ENCODE measurements around the gene TST.
"Not testable (repeated sequence)": the region's sequence is repeated elsewhere in the genome, so short reads cannot be mapped to it uniquely, and the experiment has no call there.

The TST gene

GRCh38 chr22:37002633-37003032, 16.6 kb downstream of the TST start:
- no peaks in the 10 kb centered on the region for H3K36me3 Mint-ChIP-seq
- H3K27ac Mint-ChIP-seq: no peak overlapping the region
- no peak overlapping the region for H3K4me3 Mint-ChIP-seq
- ATAC-seq (replicated peaks) (no peak), DNase-seq (no peak)
- H3K27me3 Mint-ChIP-seq: peaks cover 31 to 43% of the 10 kb centered on the region in 2 donors
- peaks cover 0 to 1% of the 10 kb centered on the region in 2 donors for H3K9me3 Mint-ChIP-seq
- H3K4me1 Mint-ChIP-seq: no peaks in the 10 kb centered on the region

- Mint-ChIP-seq H3K4me3 (no peak overlapping the region), H3K4me1 (no peaks in the 10 kb centered on the region), H3K27ac (no peak overlapping the region), H3K27me3 (peaks cover 28 to 37% of the 10 kb centered on the region in 2 donors), H3K36me3 (no peaks in the 10 kb centered on the region), H3K9me3 (peaks cover 0 to 1% of the 10 kb centered on the region in 2 donors)
- no peak for DNase-seq
- no peak for ATAC-seq (replicated peaks)
These were observed 17.4 kb downstream of the TST start for GRCh38 chr22:37001826-37002225.

- Mint-ChIP-seq H3K27ac (no peak overlapping the region), H3K4me1 (no peaks in the 10 kb centered on the region), H3K4me3 (no peak overlapping the region), H3K27me3 (peaks cover 20 to 32% of the 10 kb centered on the region in 2 donors), H3K36me3 (no peaks in the 10 kb centered on the region), H3K9me3 (peaks cover 0 to 1% of the 10 kb centered on the region in 2 donors)
- DNase-seq (no peak), ATAC-seq (replicated peaks) (no peak)
These were observed 18.3 kb downstream of the TST start for GRCh38 chr22:37000676-37001534.

- no peaks in the 10 kb centered on the region for H3K36me3 Mint-ChIP-seq
- H3K27me3 Mint-ChIP-seq: peaks cover 25 to 30% of the 10 kb centered on the region in 2 donors
- DNase-seq (no peak), ATAC-seq (replicated peaks) (no peak)
- no peaks in the 10 kb centered on the region for H3K4me1 Mint-ChIP-seq
- no peaks in the 10 kb centered on the region for H3K9me3 Mint-ChIP-seq
- no peak overlapping the region for H3K4me3 Mint-ChIP-seq
- no peak overlapping the region for H3K27ac Mint-ChIP-seq
These were observed 19.8 kb downstream of the TST start for GRCh38 chr22:36999463-36999862.

- no peaks in the 10 kb centered on the region for H3K9me3 Mint-ChIP-seq
- no peak for ATAC-seq (replicated peaks)
These were observed 20.5 kb downstream of the TST start for GRCh38 chr22:36998620-36999351.

GRCh38 chr22:36997746-36998145, 21.5 kb downstream of the TST start:
- DNase-seq (no peak), ATAC-seq (replicated peaks) (no peak)
- no peak overlapping the region for H3K4me3 Mint-ChIP-seq
- H3K27ac Mint-ChIP-seq: no peak overlapping the region
- H3K9me3 Mint-ChIP-seq: no peaks in the 10 kb centered on the region
- H3K4me1 Mint-ChIP-seq: no peaks in the 10 kb centered on the region
- H3K27me3 Mint-ChIP-seq: peaks cover 20 to 21% of the 10 kb centered on the region in 2 donors
- no peaks in the 10 kb centered on the region for H3K36me3 Mint-ChIP-seq

More at GRCh38 chr22:36998620-36999351, 20.5 kb downstream of the TST start:
- Mint-ChIP-seq H3K4me1 (no peaks in the 10 kb centered on the region), H3K27ac (no peak overlapping the region), H3K36me3 (no peaks in the 10 kb centered on the region), H3K27me3 (peaks cover 22 to 26% of the 10 kb centered on the region in 2 donors), H3K4me3 (no peak overlapping the region)
- no peak for DNase-seq

- peaks cover 0 to under 1% of the 10 kb centered on the region in 2 donors for H3K9me3 Mint-ChIP-seq
- no peak for DNase-seq
- ATAC-seq (replicated peaks): no peak
- H3K36me3 Mint-ChIP-seq: no peaks in the 10 kb centered on the region
- H3K27ac Mint-ChIP-seq: no peak overlapping the region
- H3K4me1 Mint-ChIP-seq: no peaks in the 10 kb centered on the region
- H3K27me3 Mint-ChIP-seq: peaks cover 47 to 58% of the 10 kb centered on the region in 2 donors
- no peak overlapping the region for H3K4me3 Mint-ChIP-seq
These were observed 28.0 kb downstream of the TST start for GRCh38 chr22:36991206-36991605.

- Mint-ChIP-seq H3K4me3 (no peak overlapping the region), H3K4me1 (no peaks in the 10 kb centered on the region), H3K27ac (no peak overlapping the region), H3K27me3 (peaks cover 45 to 55% of the 10 kb centered on the region in 2 donors), H3K36me3 (no peaks in the 10 kb centered on the region), H3K9me3 (peaks cover 3% of the 10 kb centered on the region in 2 donors)
- DNase-seq (no peak), ATAC-seq (replicated peaks) (no peak)
These were observed 28.8 kb downstream of the TST start for GRCh38 chr22:36990457-36990856.

- not testable (repeated sequence) for H3K27ac Mint-ChIP-seq; H3K4me3 Mint-ChIP-seq; ATAC-seq (replicated peaks); H3K4me1 Mint-ChIP-seq; H3K9me3 Mint-ChIP-seq; H3K36me3 Mint-ChIP-seq; DNase-seq
- peaks cover 46 to 47% of the 10 kb centered on the region in 2 donors for H3K27me3 Mint-ChIP-seq
These were observed 30.2 kb downstream of the TST start for GRCh38 chr22:36989012-36989411.

GRCh38 chr22:36988075-36988832, 31.0 kb downstream of the TST start:
- Mint-ChIP-seq H3K27ac (no peak overlapping the region), H3K4me1 (no peaks in the 10 kb centered on the region), H3K4me3 (no peak overlapping the region)

GRCh38 chr22:36986242-36986821, 32.9 kb downstream of the TST start:
- Mint-ChIP-seq H3K27me3 (peaks cover 43 to 51% of the 10 kb centered on the region in 2 donors), H3K27ac (no peak overlapping the region), H3K4me1 (peaks cover 0 to 1% of the 10 kb centered on the region in 2 donors), H3K36me3 (peaks cover 0 to 1% of the 10 kb centered on the region in 2 donors), H3K4me3 (no peak overlapping the region), H3K9me3 (peaks cover 3% of the 10 kb centered on the region in 2 donors)
- ATAC-seq (replicated peaks) (no peak), DNase-seq (no peak)

More at GRCh38 chr22:36988075-36988832, 31.0 kb downstream of the TST start:
- Mint-ChIP-seq H3K36me3 (peaks cover 0 to 1% of the 10 kb centered on the region in 2 donors), H3K9me3 (peaks cover 3% of the 10 kb centered on the region in 2 donors), H3K27me3 (peaks cover 43 to 45% of the 10 kb centered on the region in 2 donors)
- no peak for ATAC-seq (replicated peaks)
- DNase-seq: no peak

GRCh38 chr22:36985211-36985889, 33.9 kb downstream of the TST start:
- DNase-seq: no peak
- Mint-ChIP-seq H3K27me3 (peaks cover 34 to 42% of the 10 kb centered on the region in 2 donors), H3K9me3 (peaks cover 3% of the 10 kb centered on the region in 2 donors), H3K36me3 (peaks cover 0 to 1% of the 10 kb centered on the region in 2 donors), H3K27ac (no peak overlapping the region), H3K4me3 (no peak overlapping the region), H3K4me1 (peaks cover 0 to 1% of the 10 kb centered on the region in 2 donors)
- no peak for ATAC-seq (replicated peaks)

- H3K9me3 Mint-ChIP-seq: peaks cover 3% of the 10 kb centered on the region in 2 donors
- peak overlapping the region; percentile 16 for H3K27ac Mint-ChIP-seq
- peaks cover 0 to 1% of the 10 kb centered on the region in 2 donors for H3K36me3 Mint-ChIP-seq
- H3K4me1 Mint-ChIP-seq: peaks cover 10 to 13% of the 10 kb centered on the region in 2 donors
- DNase-seq (no peak), ATAC-seq (replicated peaks) (no peak)
- H3K27me3 Mint-ChIP-seq: peaks cover 19 to 20% of the 10 kb centered on the region in 2 donors
- no peak overlapping the region for H3K4me3 Mint-ChIP-seq
These were observed 37.1 kb downstream of the TST start for GRCh38 chr22:36982136-36982535.
